GM21526 (cell line): Measurements from ENCODE around the gene ANKH.

ENCODE experiments used
- ATAC-seq: cut with Tn5 transposase; IDR thresholded peaks from one replicate; pipeline ENCODE4 v1.9.1; 2021; ENCODE audit warnings: moderate library complexity; ENCODE audit not compliant: unreplicated experiment, low FRiP score

Gene ANKH

GRCh38 chr5:14721990-14722656 lies 149.5 kb downstream of the ANKH start:
- ATAC-seq, result no peak

GRCh38 chr5:14720236-14720923 lies 151.2 kb downstream of the ANKH start:
- ATAC-seq, result no peak

- ATAC-seq, result no peak
These were observed 152.8 kb downstream of the ANKH start for GRCh38 chr5:14718778-14719177.

GRCh38 chr5:14716755-14717752 lies 154.5 kb downstream of the ANKH start:
- ATAC-seq, result no peak

- ATAC-seq, result no peak
These were observed 156.1 kb downstream of the ANKH start for GRCh38 chr5:14715481-14715880.

- ATAC-seq, result no peak
These were observed 156.9 kb downstream of the ANKH start for GRCh38 chr5:14714706-14715105.

- no peak for ATAC-seq
These were observed 157.8 kb downstream of the ANKH start for GRCh38 chr5:14713476-14714390.

- ATAC-seq, result no peak
These were observed 158.9 kb downstream of the ANKH start for GRCh38 chr5:14712666-14713065.

- ATAC-seq, result no peak
These were observed 159.4 kb downstream of the ANKH start for GRCh38 chr5:14712131-14712530.

GRCh38 chr5:14710313-14710994 lies 161.1 kb downstream of the ANKH start:
- ATAC-seq, result no peak

GRCh38 chr5:14708551-14708950 lies 163.0 kb downstream of the ANKH start:
- no peak for ATAC-seq

- no peak for ATAC-seq
These were observed 163.7 kb downstream of the ANKH start for GRCh38 chr5:14707811-14708390.

- ATAC-seq, result no peak
These were observed 165.0 kb downstream of the ANKH start for GRCh38 chr5:14706615-14707021.

GRCh38 chr5:14705556-14705955 lies 166.0 kb downstream of the ANKH start:
- ATAC-seq, result no peak

GRCh38 chr5:14702238-14702839 lies 169.2 kb downstream of the ANKH start:
- ATAC-seq, result no peak

GRCh38 chr5:14701556-14701955 lies 170.0 kb downstream of the ANKH start:
- no peak for ATAC-seq

GRCh38 chr5:14700478-14701436 lies 170.8 kb downstream of the ANKH start:
- ATAC-seq, result no peak
